GM12878 (cell line): ENCODE measurements around the gene IER5. TPM values are rescaled to one million over a fixed set of nuclear protein-coding genes. Genes with fewer than 3 reads are reported as not detected.

ENCODE experiments used
- ATF2 ChIP-seq: IDR thresholded peaks from 2 replicates; pipeline ENCODE4 v1.6.1; 2012; ENCODE audit warnings: low read length, inconsistent platforms
- BHLHE40 ChIP-seq, 2 experiments: fragments of 450-650 bp in 1 of 2; IDR thresholded peaks; 2 replicates each; pipeline ENCODE4 v1.6.1; 2011 to 2017; ENCODE audit warnings: low read depth in 2 of 2, borderline replicate concordance in 1 of 2, improper control_type of control experiment in 1 of 2, low read length in 1 of 2, mild to moderate bottlenecking in 1 of 2
- CREB1 ChIP-seq: IDR thresholded peaks from 2 replicates; pipeline ENCODE4 v1.6.1; 2012; ENCODE audit warnings: low read depth, mild to moderate bottlenecking, inconsistent platforms
- CREM ChIP-seq: IDR thresholded peaks from 2 replicates; pipeline ENCODE4 v1.6.1; 2014; ENCODE audit warnings: antibody characterized with exemption, low read depth
- EZH2 ChIP-seq: IDR thresholded peaks from 2 replicates; pipeline ENCODE4 v1.6.1; 2012; ENCODE audit warnings: low read depth, mild to moderate bottlenecking, control low read depth, inconsistent platforms, low read length, borderline replicate concordance; ENCODE audit not compliant: control insufficient read depth
- GABPA ChIP-seq: IDR thresholded peaks from 2 replicates; pipeline ENCODE4 v1.6.1; 2014; ENCODE audit warnings: antibody characterized with exemption, low read depth, mild to moderate bottlenecking, inconsistent platforms
- GATAD2B ChIP-seq: fragments of 450-650 bp; conservative IDR thresholded peaks from 2 replicates; pipeline ENCODE4 v1.6.1; 2017; ENCODE audit warnings: low read depth, mild to moderate bottlenecking, moderate library complexity
- LARP7 ChIP-seq: fragments of 450-650 bp; IDR thresholded peaks from 2 replicates; pipeline ENCODE4 v1.6.1; 2017; ENCODE audit warnings: mild to moderate bottlenecking
- MYB ChIP-seq: fragments of 150-350 bp; IDR thresholded peaks from 2 replicates; pipeline ENCODE4 v1.6.1; 2014; ENCODE audit warnings: mild to moderate bottlenecking, low read depth, low read length, borderline replicate concordance
- MYC ChIP-seq: IDR thresholded peaks from 2 replicates; pipeline ENCODE4 v1.6.1; 2011; ENCODE audit warnings: mild to moderate bottlenecking, low read length, moderate library complexity, inconsistent platforms; ENCODE audit not compliant: insufficient read depth, insufficient replicate concordance, insufficient read length, severe bottlenecking
- NFIC ChIP-seq: IDR thresholded peaks from 2 replicates; pipeline ENCODE4 v1.6.1; 2012; ENCODE audit warnings: low read depth, mild to moderate bottlenecking, inconsistent platforms, low read length, moderate library complexity
- NFYB ChIP-seq: IDR thresholded peaks from 2 replicates; pipeline ENCODE4 v1.6.1; 2011; ENCODE audit warnings: low read depth, mild to moderate bottlenecking, low read length, improper control_type of control experiment, moderate library complexity; ENCODE audit not compliant: insufficient read depth
- NR2F1 ChIP-seq: fragments of 450-650 bp; conservative IDR thresholded peaks from 2 replicates; pipeline ENCODE4 v1.6.1; 2017; ENCODE audit warnings: mild to moderate bottlenecking
- PBX3 ChIP-seq: IDR thresholded peaks from 2 replicates; pipeline ENCODE4 v1.6.1; 2011; ENCODE audit warnings: mild to moderate bottlenecking, low read depth, low read length, moderate library complexity; ENCODE audit not compliant: insufficient replicate concordance
- POLR2A ChIP-seq: IDR thresholded peaks from 2 replicates; pipeline ENCODE4 v1.6.1; 2011; ENCODE audit warnings: low read depth, mild to moderate bottlenecking, low read length
- SMAD5 ChIP-seq: IDR thresholded peaks from 2 replicates; pipeline ENCODE4 v1.6.1; 2016; ENCODE audit warnings: antibody characterized with exemption, low read depth
- SP1 ChIP-seq: IDR thresholded peaks from one replicate; pipeline ENCODE4 v1.6.1; 2011; ENCODE audit warnings: low read depth, low read length
- TAF1 ChIP-seq: IDR thresholded peaks from 2 replicates; pipeline ENCODE4 v1.6.1; 2011; ENCODE audit warnings: mild to moderate bottlenecking, low read depth, low read length, borderline replicate concordance
- ZNF592 ChIP-seq: fragments of 450-650 bp; IDR thresholded peaks from 2 replicates; pipeline ENCODE4 v1.6.1; 2017; ENCODE audit warnings: mild to moderate bottlenecking, moderate library complexity
- polyA plus RNA-seq, 11 experiments: library from polyadenylated mRNA; depleted of rRNA in 4 of 11; unstranded in 6 of 11; stranded (reverse) in 5 of 11; fragments of >200 nt; fragmentation: Nextera tagmentation in 4 of 11; fragmentation: Illumina TruSeq in 1 of 11; extraction: Ambion mirVana in 4 of 11; extraction: Trizol in 1 of 11; gene quantifications; 1 replicate in 1 of 11; 2 replicates in 10 of 11; pipeline versions ENCODE4 v1.2.1 to v1.2.3, GENCODE V29; 2011 to 2016; ENCODE audit warnings: inconsistent platforms in 2 of 11, missing spikeins in 2 of 11, low read depth in 1 of 11
- total RNA-seq, 4 experiments: library from RNA; depleted of rRNA in 3 of 4; stranded (reverse); fragments of >200 nt in 3 of 4; fragmentation: Illumina TruSeq in 1 of 4; extraction: Trizol in 1 of 4; gene quantifications; 2 replicates each; pipeline versions ENCODE4 v1.2.1 to v1.2.3, GENCODE V29; 2013 to 2021
- TF ChIP-seq, protein P1 (sequence below): fragments of 450-650 bp; conservative IDR thresholded peaks from 2 replicates; pipeline ENCODE4 v1.6.1; 2017; ENCODE audit warnings: mild to moderate bottlenecking, moderate library complexity

IER5 gene
- total and polyA plus RNA-seq, 10 of the 15 experiments (the other 5 are each of a cell fraction or from before 2014, with no cell fraction given): 4.3 to 75.2 (median 30.5) TPM

DNA sequence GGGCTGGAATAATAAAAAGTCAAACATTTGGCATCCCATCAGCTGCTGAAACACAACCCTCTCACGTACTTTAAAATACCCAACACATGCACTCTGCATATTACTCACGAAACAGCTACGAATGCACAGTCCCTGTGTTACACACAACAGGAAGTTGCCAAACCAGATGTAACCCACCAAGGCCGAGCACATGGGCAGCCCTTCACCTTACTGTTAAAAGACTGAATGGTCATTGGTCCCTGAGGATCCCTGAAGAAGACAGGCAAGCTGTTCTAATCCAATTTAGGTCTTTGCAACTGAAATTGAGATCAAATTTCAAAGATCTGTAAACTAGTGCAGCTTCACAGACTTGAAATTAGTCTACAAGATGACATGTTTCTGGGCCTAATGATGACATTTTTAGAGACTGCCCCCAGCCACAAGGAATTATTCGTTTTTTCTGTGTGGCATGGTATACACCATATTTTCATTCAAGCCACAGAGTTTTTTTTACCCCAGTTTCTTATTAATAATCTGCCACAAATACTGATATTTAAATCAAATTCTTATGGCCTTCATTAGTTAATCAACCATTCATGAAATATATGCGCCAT lies 25.6 kb upstream of the IER5 start (continued):
- TF ChIP-seq ZNF592 (0 out of 2 replicates have a peak, but pooled peaks have one; percentile 63), GABPA (peak; percentile 46; the same call in 1 of the 2 replicates), GATAD2B (no peak), MYC (peak; percentile 72), NR2F1 (no peak), EZH2 (no peak), MYB (no peak), NFIC (peak; percentile 51; the same call in 1 of the 2 replicates), SMAD5 (no peak), NFYB (no peak), CREB1 (peak; percentile 15; the same call in 1 of the 2 replicates), SP1 (peak; percentile 30), POLR2A (0 out of 2 replicates have a peak, but pooled peaks have one; percentile 3), LARP7 (peak; percentile 33; the same call in 1 of the 2 replicates), BHLHE40 (IDR thresholded peaks at IDR 0.05; ENCODE audit: borderline replicate concordance in 1 of 2, low read depth in 2 of 2, low read length in 1 of 2) (peak in 1 of 2 experiments; percentile 54; a peak in 3 of 4 replicates), TAF1 (0 out of 2 replicates have a peak, but pooled peaks have one; percentile 22), ATF2 (0 out of 2 replicates have a peak, but pooled peaks have one; percentile 34), PBX3 (no peak), CREM (peak; percentile 23)
- TF ChIP-seq, protein P1, sequence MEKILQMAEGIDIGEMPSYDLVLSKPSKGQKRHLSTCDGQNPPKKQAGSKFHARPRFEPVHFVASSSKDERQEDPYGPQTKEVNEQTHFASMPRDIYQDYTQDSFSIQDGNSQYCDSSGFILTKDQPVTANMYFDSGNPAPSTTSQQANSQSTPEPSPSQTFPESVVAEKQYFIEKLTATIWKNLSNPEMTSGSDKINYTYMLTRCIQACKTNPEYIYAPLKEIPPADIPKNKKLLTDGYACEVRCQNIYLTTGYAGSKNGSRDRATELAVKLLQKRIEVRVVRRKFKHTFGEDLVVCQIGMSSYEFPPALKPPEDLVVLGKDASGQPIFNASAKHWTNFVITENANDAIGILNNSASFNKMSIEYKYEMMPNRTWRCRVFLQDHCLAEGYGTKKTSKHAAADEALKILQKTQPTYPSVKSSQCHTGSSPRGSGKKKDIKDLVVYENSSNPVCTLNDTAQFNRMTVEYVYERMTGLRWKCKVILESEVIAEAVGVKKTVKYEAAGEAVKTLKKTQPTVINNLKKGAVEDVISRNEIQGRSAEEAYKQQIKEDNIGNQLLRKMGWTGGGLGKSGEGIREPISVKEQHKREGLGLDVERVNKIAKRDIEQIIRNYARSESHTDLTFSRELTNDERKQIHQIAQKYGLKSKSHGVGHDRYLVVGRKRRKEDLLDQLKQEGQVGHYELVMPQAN: peak; percentile 21; the same call in 1 of the 2 replicates
